GM19238 (cell line): Measurements from ENCODE around the gene SPTBN2.

Source experiments
- DNase-seq: peaks from one replicate; pipeline ENCODE4 v3.0.0; 2011; ENCODE audit warnings: low spot score; ENCODE audit not compliant: insufficient read length

The SPTBN2 gene

GRCh38 chr11:66704659-66705360 lies 24.2 kb downstream of the SPTBN2 start:
- no peak for DNase-seq

- no peak for DNase-seq
Observed at GRCh38 chr11:66701432-66702240, 27.4 kb downstream of the SPTBN2 start.

- DNase-seq, result no peak
Observed at GRCh38 chr11:66700742-66701141, 28.3 kb downstream of the SPTBN2 start.

GRCh38 chr11:66700337-66700736 lies 28.7 kb downstream of the SPTBN2 start:
- no peak for DNase-seq

- DNase-seq, result no peak
Observed at GRCh38 chr11:66698491-66698890, 30.5 kb downstream of the SPTBN2 start.

- no peak for DNase-seq
Observed at GRCh38 chr11:66697988-66698387, 31.0 kb downstream of the SPTBN2 start.

GRCh38 chr11:66696146-66696545 lies 32.9 kb downstream of the SPTBN2 start:
- DNase-seq, result no peak

GRCh38 chr11:66694732-66695207 lies 34.2 kb downstream of the SPTBN2 start:
- peak; percentile 87 for DNase-seq

GRCh38 chr11:66694056-66694410 lies 35.0 kb downstream of the SPTBN2 start:
- DNase-seq, result no peak

- DNase-seq, result no peak
Observed at GRCh38 chr11:66693356-66694055, 35.5 kb downstream of the SPTBN2 start.

- DNase-seq, result no peak
Observed at GRCh38 chr11:66692871-66693331, 36.1 kb downstream of the SPTBN2 start.

- DNase-seq, result no peak
Observed at GRCh38 chr11:66692446-66692845, 36.6 kb downstream of the SPTBN2 start.

- DNase-seq, result no peak
Observed at GRCh38 chr11:66691311-66691980, 37.6 kb downstream of the SPTBN2 start.

- no peak for DNase-seq
Observed at GRCh38 chr11:66689661-66690590, 39.1 kb downstream of the SPTBN2 start.

GRCh38 chr11:66688561-66689534 lies 40.2 kb downstream of the SPTBN2 start:
- no peak for DNase-seq

GRCh38 chr11:66687831-66688281 lies 41.2 kb downstream of the SPTBN2 start:
- DNase-seq, result no peak

GRCh38 chr11:66686801-66687750 lies 41.9 kb downstream of the SPTBN2 start:
- no peak for DNase-seq
